GM12872 (cell line): ENCODE results near the gene FGF14.

Experiments used
- TF ChIP-seq, protein P1 (sequence below): IDR thresholded peaks from 3 replicates; pipeline ENCODE4 v1.5.1; 2011; ENCODE audit warnings: low read depth, mild to moderate bottlenecking, low read length, moderate library complexity; ENCODE audit not compliant: insufficient read depth

Gene FGF14

DNA sequence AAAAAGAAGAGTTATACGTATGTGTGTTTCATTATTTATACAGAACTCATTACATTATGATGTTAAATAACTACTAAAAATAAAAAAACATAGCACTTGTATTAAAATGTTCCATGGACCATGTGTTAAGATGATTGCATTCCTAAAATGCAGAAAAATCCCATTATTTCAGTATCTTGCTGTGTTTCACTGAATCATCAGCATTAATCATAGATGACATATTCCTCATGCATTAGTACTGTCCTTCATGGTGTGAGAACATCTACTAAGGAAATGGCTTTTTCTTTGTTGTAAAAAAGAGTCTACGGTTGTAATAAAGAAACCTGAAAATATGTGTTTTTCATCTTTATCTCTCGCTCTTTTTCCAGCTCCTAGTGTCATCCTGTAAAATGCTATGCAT, 416.5 kb downstream of the FGF14 start:
- TF ChIP-seq, protein P1, sequence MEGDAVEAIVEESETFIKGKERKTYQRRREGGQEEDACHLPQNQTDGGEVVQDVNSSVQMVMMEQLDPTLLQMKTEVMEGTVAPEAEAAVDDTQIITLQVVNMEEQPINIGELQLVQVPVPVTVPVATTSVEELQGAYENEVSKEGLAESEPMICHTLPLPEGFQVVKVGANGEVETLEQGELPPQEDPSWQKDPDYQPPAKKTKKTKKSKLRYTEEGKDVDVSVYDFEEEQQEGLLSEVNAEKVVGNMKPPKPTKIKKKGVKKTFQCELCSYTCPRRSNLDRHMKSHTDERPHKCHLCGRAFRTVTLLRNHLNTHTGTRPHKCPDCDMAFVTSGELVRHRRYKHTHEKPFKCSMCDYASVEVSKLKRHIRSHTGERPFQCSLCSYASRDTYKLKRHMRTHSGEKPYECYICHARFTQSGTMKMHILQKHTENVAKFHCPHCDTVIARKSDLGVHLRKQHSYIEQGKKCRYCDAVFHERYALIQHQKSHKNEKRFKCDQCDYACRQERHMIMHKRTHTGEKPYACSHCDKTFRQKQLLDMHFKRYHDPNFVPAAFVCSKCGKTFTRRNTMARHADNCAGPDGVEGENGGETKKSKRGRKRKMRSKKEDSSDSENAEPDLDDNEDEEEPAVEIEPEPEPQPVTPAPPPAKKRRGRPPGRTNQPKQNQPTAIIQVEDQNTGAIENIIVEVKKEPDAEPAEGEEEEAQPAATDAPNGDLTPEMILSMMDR, result no peak

DNA sequence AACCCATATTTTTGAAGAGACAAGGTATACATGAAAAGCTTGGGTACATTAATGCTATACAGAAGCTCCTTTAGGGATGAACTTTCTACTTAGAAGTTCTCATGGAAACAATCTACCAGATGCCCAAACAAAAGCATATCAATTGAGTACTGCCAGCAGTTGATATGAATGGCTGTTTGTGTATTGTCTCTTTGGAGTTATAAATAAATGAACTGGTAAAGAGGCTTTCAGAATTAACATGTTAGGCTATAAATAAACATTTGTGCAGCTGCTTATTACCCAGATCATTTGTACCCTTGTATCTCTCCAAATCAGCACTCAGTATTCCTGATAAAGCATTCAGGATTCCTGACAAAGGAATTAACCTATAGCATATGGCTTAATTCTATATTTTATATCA, 418.9 kb downstream of the FGF14 start:
- TF ChIP-seq, protein P1, result no peak

DNA sequence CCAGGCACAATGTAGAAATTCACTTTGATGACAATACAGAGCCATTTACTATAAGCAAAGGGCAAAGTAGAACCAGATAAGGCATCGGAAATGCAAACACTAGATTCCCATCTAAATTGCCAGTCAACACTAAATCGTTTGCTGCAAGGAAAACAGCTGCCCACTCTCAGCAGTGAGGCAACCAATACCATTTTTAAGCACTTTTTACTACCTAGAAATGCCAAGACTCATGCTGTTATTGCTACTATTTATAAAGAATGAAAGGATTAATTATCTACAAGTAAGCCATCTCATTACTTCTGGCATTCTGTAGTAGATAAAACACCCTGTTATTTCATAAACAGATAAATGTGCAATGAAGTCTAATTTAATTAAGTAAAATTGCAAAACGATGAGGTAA, 422.0 kb downstream of the FGF14 start:
- TF ChIP-seq, protein P1, result no peak

DNA sequence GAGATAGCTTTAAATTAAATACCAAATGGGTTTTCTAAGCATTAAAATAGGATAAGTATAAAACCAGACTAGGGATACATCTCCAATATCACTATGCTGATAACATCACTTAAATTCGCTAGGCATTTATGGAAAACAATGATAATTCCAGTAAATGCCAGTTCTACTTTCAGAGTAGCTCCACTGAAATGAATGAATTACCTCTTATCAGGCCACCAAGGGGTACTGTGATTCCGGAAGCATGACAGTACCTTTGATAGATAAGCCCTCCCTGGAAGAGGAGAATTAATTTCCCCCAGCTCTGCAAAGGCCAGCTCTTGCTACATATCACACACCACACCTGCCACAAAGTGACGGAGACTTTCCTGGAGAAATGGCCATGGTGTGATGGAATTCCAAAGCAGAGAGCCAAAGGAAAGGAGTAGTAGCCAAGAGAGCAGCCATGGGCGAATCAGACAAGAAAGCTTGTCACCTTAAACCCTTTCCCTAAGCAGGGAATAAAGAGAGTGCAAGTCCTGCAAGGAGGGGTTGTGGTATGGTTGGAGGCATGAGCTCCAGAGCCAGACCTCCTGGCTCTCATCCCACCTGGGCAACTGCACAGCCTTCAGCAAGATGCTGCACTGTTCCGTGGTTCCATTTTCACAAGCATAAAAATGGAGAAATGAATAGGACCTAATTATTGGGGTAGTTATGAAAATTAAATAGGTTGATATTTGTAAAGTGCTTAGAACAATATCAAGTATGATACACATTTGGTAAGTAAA, 423.1 kb downstream of the FGF14 start:
- TF ChIP-seq, protein P1, result no peak

DNA sequence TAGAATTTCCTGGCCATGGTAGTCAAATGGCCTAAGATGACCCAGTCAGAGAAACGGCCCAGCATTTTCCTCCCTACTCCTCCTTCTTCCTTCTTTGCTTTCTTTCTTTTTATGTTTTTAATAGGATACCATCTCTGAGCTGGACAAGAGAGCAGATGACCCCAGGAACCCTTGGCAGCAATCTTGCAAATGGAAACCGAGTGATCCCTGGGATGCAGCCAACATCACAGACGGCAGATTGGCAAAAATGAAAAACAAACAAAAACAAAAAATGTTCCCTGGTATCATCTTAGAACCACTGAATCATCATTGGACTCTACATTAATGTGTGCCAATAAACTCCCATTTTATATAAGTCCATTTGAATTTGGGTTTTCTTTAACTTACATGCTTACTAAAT, 424.4 kb downstream of the FGF14 start:
- TF ChIP-seq, protein P1, result no peak

DNA sequence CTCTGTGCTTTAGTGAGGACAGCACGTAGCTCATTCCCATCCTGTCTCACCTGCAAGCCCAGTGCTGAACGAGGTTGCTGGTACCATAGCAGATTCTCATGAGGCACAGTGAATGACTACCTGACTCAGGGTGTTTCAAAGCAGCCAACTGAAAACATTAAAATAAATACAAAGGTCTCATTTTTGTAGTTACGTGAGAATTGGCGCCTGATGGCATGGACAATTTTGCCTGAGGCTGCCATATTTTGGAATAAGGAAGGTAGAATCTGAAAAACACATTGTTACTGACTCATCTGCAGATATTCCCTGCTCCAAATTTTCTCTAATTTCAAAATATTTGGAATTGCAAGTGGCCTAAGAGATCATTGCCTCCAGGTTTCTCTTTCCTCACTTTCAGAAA, 429.7 kb downstream of the FGF14 start:
- TF ChIP-seq, protein P1, result no peak

DNA sequence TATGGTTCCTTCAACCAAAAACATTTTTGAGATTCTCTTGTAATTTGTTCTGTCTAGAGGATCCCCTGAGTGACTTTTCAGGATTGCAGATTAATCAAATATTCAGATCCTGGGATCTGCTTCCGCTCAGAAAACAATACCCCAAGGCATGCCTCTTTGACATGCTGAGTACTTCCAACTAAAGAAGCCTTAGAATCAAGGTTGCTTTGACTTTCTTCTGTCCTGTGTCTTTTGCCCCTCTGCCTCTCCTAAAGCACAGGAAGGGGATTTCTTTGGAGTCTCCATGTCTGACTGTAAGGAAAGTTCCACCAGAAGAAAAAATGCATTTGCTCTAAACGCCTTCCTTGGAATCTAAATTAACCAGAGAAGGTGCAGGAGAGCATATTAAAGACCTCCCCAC, 431.5 kb downstream of the FGF14 start:
- TF ChIP-seq, protein P1, result no peak
